ENCODE results near the gene RNF225. TPM values are rescaled to one million over a fixed set of nuclear protein-coding genes. Genes with fewer than 3 reads are reported as not detected.

Gene RNF225
- polyA plus RNA-seq, 1 of the 3 experiments (the other 2 are of a cell fraction), result 0.13 TPM

- DNase-seq, result no peak
- H3K27me3 ChIP-seq (ENCODE audit: insufficient read depth), result no peaks in the 10 kb centered on the region
- no peak overlapping the region for H2AFZ ChIP-seq (ENCODE audit: low read depth)
- H3K4me1 ChIP-seq (ENCODE audit: control insufficient read depth in 1 of 2, insufficient read depth in 2 of 2, low read depth in 1 of 2, low read length in 1 of 2), result peaks cover 6 to 20% of the 10 kb centered on the region in 2 experiments; a peak in 2 of 4 replicates
- no peaks in the 10 kb centered on the region for H3K9me3 ChIP-seq
- H3K9ac ChIP-seq, result no peak overlapping the region
- no peaks in the 10 kb centered on the region; the same call in none of the 2 replicates for H4K20me1 ChIP-seq (ENCODE audit: insufficient read depth)
- H3K9me2 ChIP-seq, result no peaks in the 10 kb centered on the region
- peaks cover 39% of the 10 kb centered on the region for H3F3A ChIP-seq (replicated peaks; ENCODE audit: insufficient read depth)
- peaks cover 17% of the 10 kb centered on the region for H3K79me2 ChIP-seq (ENCODE audit: insufficient read depth)
- TF ChIP-seq FOXM1 (IDR thresholded peaks at IDR 0.05; ENCODE audit: low read depth), result no peak
- no peak for TF ChIP-seq IRF3 (IDR thresholded peaks at IDR 0.05; ENCODE audit: low read depth, low read length)
- TF ChIP-seq ELF1 (IDR thresholded peaks at IDR 0.05), result no peak
- TF ChIP-seq RXRA (IDR thresholded peaks at IDR 0.05; ENCODE audit: borderline replicate concordance, low read depth), result no peak
- no peak for TF ChIP-seq JUND (IDR thresholded peaks at IDR 0.05)
- TF ChIP-seq POLR2AphosphoS5 (IDR thresholded peaks at IDR 0.05; ENCODE audit: low read depth, low read length), result no peak
- no peak for TF ChIP-seq NRF1 (IDR thresholded peaks at IDR 0.05; ENCODE audit: low read depth, low read length)
- TF ChIP-seq TAF1 (IDR thresholded peaks at IDR 0.05; ENCODE audit: borderline replicate concordance, low read depth, low read length), result no peak
- TF ChIP-seq FOXJ3 (CRISPR knock-in tag; IDR thresholded peaks at IDR 0.05), result no peak
- TF ChIP-seq USF1 (IDR thresholded peaks at IDR 0.05; ENCODE audit: borderline replicate concordance, low read depth), result no peak
- ChIA-PET CTCF (no interaction called here), POLR2A (interaction anchor here (2.0 kb wide), 1 partner anchor 10 kb away, joined by 5 read pairs; no protein-coding TSS in a partner anchor)
- no peak overlapping the region for H3K4me3 ChIP-seq (ENCODE audit: low read depth in 2 of 2, low read length in 1 of 2)
- H3K27ac ChIP-seq (ENCODE audit: low read depth in 2 of 2, low read length in 1 of 2), result no peak overlapping the region
- no peak overlapping the region for H3K4me2 ChIP-seq
- WGBS (ENCODE audit: low lambda C conversion rate), result 72% methylated on average over 4 of the region's 4 CpGs
- H3K36me3 ChIP-seq (replicated peaks in 1 of 2; ENCODE audit: control insufficient read depth in 1 of 2, insufficient read depth in 2 of 2, low read length in 1 of 2), result peaks cover 14 to 23% of the 10 kb centered on the region in 2 experiments
These were observed 2.6 kb downstream of the RNF225 start for GRCh38 chr19:58398087-58398486.

- H3K9me3 ChIP-seq, result no peaks in the 10 kb centered on the region
- WGBS (ENCODE audit: low lambda C conversion rate), result 97% methylated on average over 6 of the region's 6 CpGs
- POLR2A ChIA-PET, result interaction anchor here (2.0 kb wide), 1 partner anchor 11 kb away, joined by 5 read pairs; no protein-coding TSS in a partner anchor
- TF ChIP-seq EP300 (IDR thresholded peaks at IDR 0.05; ENCODE audit: borderline replicate concordance in 1 of 2, low read depth in 1 of 2, low read length in 1 of 2) (no peak), RCOR1 (IDR thresholded peaks at IDR 0.05; ENCODE audit: low read length) (no peak), REST (IDR thresholded peaks at IDR 0.05; ENCODE audit: low read depth, low read length) (no peak), RAD21 (IDR thresholded peaks at IDR 0.05; ENCODE audit: low read length) (no peak), FOSL2 (IDR thresholded peaks at IDR 0.05; ENCODE audit: borderline replicate concordance, low read depth) (no peak), MXI1 (IDR thresholded peaks at IDR 0.05; ENCODE audit: low read depth, low read length) (no peak), USF2 (IDR thresholded peaks at IDR 0.05; ENCODE audit: borderline replicate concordance, low read depth, low read length) (no peak), ELF1 (IDR thresholded peaks at IDR 0.05) (no peak), TAF1 (IDR thresholded peaks at IDR 0.05; ENCODE audit: borderline replicate concordance, low read depth, low read length) (no peak), YY1 (IDR thresholded peaks at IDR 0.05; ENCODE audit: low read depth) (no peak), EZH2phosphoT487 (IDR thresholded peaks at IDR 0.05; ENCODE audit: borderline replicate concordance, low read depth) (no peak), SMC3 (IDR thresholded peaks at IDR 0.05; ENCODE audit: low read depth, low read length) (no peak)
These were observed 3.1 kb downstream of the RNF225 start for GRCh38 chr19:58398545-58398944.

More at GRCh38 chr19:58398545-58398944, 3.1 kb downstream of the RNF225 start:
- Histone ChIP-seq H3K36me3 (replicated peaks in 1 of 2; ENCODE audit: control insufficient read depth in 1 of 2, insufficient read depth in 2 of 2, low read length in 1 of 2) (peaks cover 9 to 18% of the 10 kb centered on the region in 2 experiments), H4K20me1 (ENCODE audit: insufficient read depth) (no peaks in the 10 kb centered on the region; the same call in none of the 2 replicates), H3K4me1 (ENCODE audit: control insufficient read depth in 1 of 2, insufficient read depth in 2 of 2, low read depth in 1 of 2, low read length in 1 of 2) (peaks cover 6 to 20% of the 10 kb centered on the region in 2 experiments; a peak in 2 of 4 replicates), H3K9ac (no peak overlapping the region), H3K27ac (ENCODE audit: low read depth in 2 of 2, low read length in 1 of 2) (no peak overlapping the region; a peak in 1 of 4 replicates), H2AFZ (ENCODE audit: low read depth) (no peak overlapping the region), H3K79me2 (ENCODE audit: insufficient read depth) (peaks cover 17% of the 10 kb centered on the region), H3K4me2 (no peak overlapping the region), H3K9me2 (no peaks in the 10 kb centered on the region), H3K4me3 (ENCODE audit: low read depth in 2 of 2, low read length in 1 of 2) (no peak overlapping the region), H3F3A (replicated peaks; ENCODE audit: insufficient read depth) (peaks cover 36% of the 10 kb centered on the region), H3K27me3 (ENCODE audit: insufficient read depth) (no peaks in the 10 kb centered on the region)
- DNase-seq, result no peak
- CTCF ChIA-PET, result interaction anchor here (2.2 kb wide), 1 partner anchor 121 kb away, joined by 7 read pairs; the partner anchor contains the start of gene ZBTB45

Data from SK-N-SH (cell line).